HEK293T (cell line): ENCODE measurements around the gene SLFN11.
"Not testable (repeated sequence)": the region's sequence is repeated elsewhere in the genome, so short reads cannot be mapped to it uniquely, and the experiment has no call there.

Source experiments
- CTCF ChIA-PET: fragments of 350-600 bp; formaldehyde crosslinking; extraction: SDS; loops from one replicate; lab custom pipeline; 2021; ENCODE audit warnings: antibody characterized with exemption, inconsistent platforms; lab: Yijun Ruan, JAX
- POLR2A ChIA-PET: fragments of 350-600 bp; formaldehyde crosslinking; extraction: SDS; loops from one replicate; lab custom pipeline; 2020; ENCODE audit warnings: antibody characterized with exemption, inconsistent platforms; lab: Yijun Ruan, JAX
- DNase-seq: peaks from one replicate; pipeline ENCODE4 v3.0.0; 2012; ENCODE audit warnings: mixed read lengths; ENCODE audit errors: extremely low spot score
- ARNT ChIP-seq: fragments of 450-650 bp; IDR thresholded peaks from 2 replicates; pipeline ENCODE4 v1.6.1; 2017; ENCODE audit warnings: mild to moderate bottlenecking
- BHLHE40 ChIP-seq: fragments of 450-650 bp; IDR thresholded peaks from 2 replicates; pipeline ENCODE4 v1.6.1; 2016; ENCODE audit warnings: mild to moderate bottlenecking, moderate library complexity, borderline replicate concordance
- CTBP1 ChIP-seq: fragments of 450-650 bp; IDR thresholded peaks from 2 replicates; pipeline ENCODE4 v1.6.1; 2016; ENCODE audit warnings: borderline replicate concordance
- ELF4 ChIP-seq: fragments of 450-650 bp; IDR thresholded peaks from 2 replicates; pipeline ENCODE4 v1.6.1; 2017; ENCODE audit warnings: antibody characterized with exemption
- FOXA1 ChIP-seq: fragments of 450-650 bp; IDR thresholded peaks from 2 replicates; pipeline ENCODE4 v1.6.1; 2016; ENCODE audit warnings: mild to moderate bottlenecking
- FOXK2 ChIP-seq: fragments of 450-650 bp; IDR thresholded peaks from 2 replicates; pipeline ENCODE4 v1.6.1; 2016; ENCODE audit warnings: mild to moderate bottlenecking
- FOXM1 ChIP-seq: fragments of 450-650 bp; IDR thresholded peaks from 2 replicates; pipeline ENCODE4 v1.6.1; 2017; ENCODE audit warnings: mild to moderate bottlenecking, borderline replicate concordance
- HDGF ChIP-seq: fragments of 450-650 bp; IDR thresholded peaks from 2 replicates; pipeline ENCODE4 v1.6.1; 2017; ENCODE audit warnings: antibody characterized with exemption, borderline replicate concordance
- L3MBTL2 ChIP-seq: fragments of 450-650 bp; conservative IDR thresholded peaks from 2 replicates; pipeline ENCODE4 v1.6.1; 2016; ENCODE audit warnings: mild to moderate bottlenecking
- LEF1 ChIP-seq: fragments of 450-650 bp; IDR thresholded peaks from 2 replicates; pipeline ENCODE4 v1.6.1; 2017; ENCODE audit warnings: mild to moderate bottlenecking, borderline replicate concordance
- NFRKB ChIP-seq: fragments of 450-650 bp; IDR thresholded peaks from 2 replicates; pipeline ENCODE4 v1.6.1; 2016; ENCODE audit warnings: mild to moderate bottlenecking, moderate library complexity
- SP1 ChIP-seq: fragments of 450-650 bp; IDR thresholded peaks from 2 replicates; pipeline ENCODE4 v1.6.1; 2017
- SUZ12 ChIP-seq: fragments of 450-650 bp; IDR thresholded peaks from 2 replicates; pipeline ENCODE4 v1.6.1; 2016; ENCODE audit warnings: mild to moderate bottlenecking
- TARDBP ChIP-seq: fragments of 450-650 bp; IDR thresholded peaks from 2 replicates; pipeline ENCODE4 v1.6.1; 2016
- ZNF384 ChIP-seq: fragments of 450-650 bp; IDR thresholded peaks from 2 replicates; pipeline ENCODE4 v1.6.1; 2016
- TF ChIP-seq, protein P1 (sequence below): fragments of 450-650 bp; IDR thresholded peaks from 2 replicates; pipeline ENCODE4 v1.6.1; 2016

SLFN11 gene

DNA sequence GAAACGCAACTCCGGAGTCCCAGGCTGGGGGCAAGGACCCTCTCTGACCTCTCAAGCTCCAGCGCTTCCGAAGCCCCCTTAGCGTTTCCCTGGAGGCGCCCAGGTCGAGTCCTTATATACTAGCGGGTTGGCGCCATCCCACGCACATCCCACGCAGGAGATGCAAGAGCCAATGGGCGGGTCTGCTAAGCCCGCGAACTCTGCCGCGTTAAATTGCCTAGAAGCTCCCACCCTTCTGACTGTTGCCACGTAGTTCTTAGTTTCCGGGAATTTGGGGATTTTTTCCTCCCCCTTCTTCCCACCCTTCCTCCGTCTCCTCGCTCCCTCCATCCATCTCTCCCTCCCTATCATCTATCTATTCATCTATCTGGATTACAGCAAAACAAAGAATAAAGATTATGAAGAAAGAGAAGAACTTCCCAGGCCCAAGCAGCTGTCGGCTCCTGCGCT, at the start of gene SLFN11:
TSS of gene SLFN11 (minus strand) at position 88 of the 450 bp plus-strand sequence. CDS start 9,814 bp downstream, outside the sequence.
- TF ChIP-seq, protein P1, sequence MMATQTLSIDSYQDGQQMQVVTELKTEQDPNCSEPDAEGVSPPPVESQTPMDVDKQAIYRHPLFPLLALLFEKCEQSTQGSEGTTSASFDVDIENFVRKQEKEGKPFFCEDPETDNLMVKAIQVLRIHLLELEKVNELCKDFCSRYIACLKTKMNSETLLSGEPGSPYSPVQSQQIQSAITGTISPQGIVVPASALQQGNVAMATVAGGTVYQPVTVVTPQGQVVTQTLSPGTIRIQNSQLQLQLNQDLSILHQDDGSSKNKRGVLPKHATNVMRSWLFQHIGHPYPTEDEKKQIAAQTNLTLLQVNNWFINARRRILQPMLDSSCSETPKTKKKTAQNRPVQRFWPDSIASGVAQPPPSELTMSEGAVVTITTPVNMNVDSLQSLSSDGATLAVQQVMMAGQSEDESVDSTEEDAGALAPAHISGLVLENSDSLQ: no peak
- TF ChIP-seq FOXM1 (no peak), BHLHE40 (no peak), NFRKB (no peak), CTBP1 (no peak), FOXK2 (no peak)
- ChIA-PET POLR2A (interaction anchor here (0.5 to 2.7 kb wide), 40 partner anchors 8 to 1162 kb away, joined by 3 to 20 read pairs (median 4); partner anchors contain the start of genes AP2B1, LIG3, NLE1 and PEX12), CTCF (no interaction called here)
- DNase-seq: no peak

DNA sequence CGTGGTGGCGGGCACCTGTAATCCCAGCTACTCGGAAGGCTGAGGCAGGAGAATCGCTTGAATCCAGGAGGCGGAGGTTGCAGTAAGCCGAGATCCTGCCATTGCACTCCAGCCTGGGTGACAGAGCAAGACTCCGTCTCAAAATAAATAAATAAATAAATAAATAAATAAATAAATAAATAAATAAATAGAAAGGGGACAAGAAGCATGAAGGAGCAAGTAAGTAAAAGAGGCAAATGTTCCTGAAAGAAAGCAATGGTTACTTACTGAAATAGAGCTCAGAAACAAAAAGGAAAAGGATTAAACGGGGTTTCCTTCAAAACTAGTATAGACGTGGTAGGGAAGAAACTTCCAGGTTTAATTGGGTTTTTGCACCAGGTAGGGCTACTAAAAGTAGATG, 47.6 kb upstream of the SLFN11 start:
- CTCF ChIA-PET, POLR2A ChIA-PET, DNase-seq: not testable (repeated sequence)

- ChIA-PET POLR2A (no interaction called here), CTCF (no interaction called here)
- TF ChIP-seq SUZ12 (no peak), FOXA1 (no peak), CTBP1 (no peak), ZNF384 (no peak), HDGF (no peak), FOXM1 (no peak), SP1 (no peak), ARNT (no peak), TARDBP (no peak), L3MBTL2 (no peak), FOXK2 (no peak), NFRKB (no peak)
- TF ChIP-seq, protein P1: no peak
- no peak for DNase-seq
Measured at GRCh38 chr17:35416659-35417058, 43.2 kb upstream of the SLFN11 start.

DNA sequence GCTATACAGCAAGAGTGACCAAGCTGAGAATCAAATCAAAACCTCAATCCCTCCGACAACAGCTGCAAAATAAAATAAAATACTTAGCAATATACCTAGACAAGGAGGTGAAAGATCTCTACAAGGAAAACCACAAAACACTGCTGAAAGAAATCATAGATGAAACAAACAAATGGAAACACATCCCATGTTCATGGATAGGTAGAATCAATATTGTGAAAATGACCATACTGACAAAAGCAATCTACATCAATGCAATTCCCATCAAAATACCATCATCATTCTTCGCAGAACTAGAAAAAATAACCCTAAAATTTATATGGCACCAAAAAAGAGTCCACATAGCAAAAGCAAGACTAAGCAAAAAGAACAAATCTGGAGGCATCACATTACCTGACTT, 41.3 kb upstream of the SLFN11 start:
- POLR2A ChIA-PET, CTCF ChIA-PET, DNase-seq: not testable (repeated sequence)

DNA sequence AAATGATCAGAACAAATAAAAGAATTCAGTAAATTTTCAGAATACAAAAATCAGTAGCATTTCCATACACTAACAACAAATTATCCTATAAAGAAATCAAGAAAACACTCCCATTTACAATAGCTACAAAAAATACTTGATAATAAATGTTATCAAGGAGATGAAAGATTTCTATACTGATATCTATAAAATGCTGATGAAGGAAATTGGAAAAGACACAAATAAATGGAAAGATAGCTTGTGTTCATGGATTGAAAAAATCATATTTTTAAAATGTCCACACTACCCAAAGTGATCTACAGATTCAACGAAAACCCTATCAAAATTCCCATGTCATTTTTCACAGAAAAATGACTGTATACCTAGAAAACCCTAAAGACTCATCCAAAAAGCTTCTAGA, 40.8 kb upstream of the SLFN11 start:
- POLR2A ChIA-PET: no interaction called here
- CTCF ChIA-PET: no interaction called here
- TF ChIP-seq ELF4 (no peak), BHLHE40 (no peak), CTBP1 (no peak), NFRKB (no peak), SP1 (no peak), FOXK2 (no peak), LEF1 (no peak), L3MBTL2 (no peak), ARNT (no peak), ZNF384 (no peak), HDGF (no peak)
- TF ChIP-seq, protein P1: no peak
- DNase-seq: no peak

DNA sequence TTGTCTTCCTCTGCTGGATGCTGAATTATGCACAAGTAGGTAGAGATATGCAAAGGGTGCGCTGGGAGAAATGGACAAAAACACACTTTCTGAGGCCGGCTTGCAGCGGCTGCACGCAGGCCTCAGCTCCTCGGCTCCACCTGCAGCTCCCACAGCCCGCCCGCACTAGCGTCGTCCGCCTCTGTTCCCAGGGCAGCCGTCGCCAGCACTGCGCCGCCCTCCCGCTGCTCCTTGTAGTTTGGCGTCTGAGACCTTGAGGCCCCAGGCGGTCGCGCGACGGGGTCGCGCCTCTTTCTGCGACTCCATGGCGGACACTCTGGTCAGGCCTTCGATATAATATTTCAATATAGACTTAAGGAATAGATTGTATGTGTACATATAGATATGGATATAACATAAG, 34.1 kb upstream of the SLFN11 start:
- ChIA-PET POLR2A (interaction anchor here (2.0 kb wide), 1 partner anchor 34 kb away, joined by 4 read pairs; the partner anchor contains the start of gene SLFN11), CTCF (no interaction called here)
- no peak for DNase-seq
- TF ChIP-seq LEF1: no peak
- no peak for TF ChIP-seq FOXA1
- no peak for TF ChIP-seq ZNF384
- TF ChIP-seq ARNT: no peak
- no peak for TF ChIP-seq NFRKB
- no peak for TF ChIP-seq L3MBTL2
- TF ChIP-seq, protein P1: no peak

- POLR2A ChIA-PET: interaction anchor here (2.0 kb wide), 1 partner anchor 33 kb away, joined by 4 read pairs; the partner anchor contains the start of gene SLFN11
- TF ChIP-seq HDGF (no peak), TARDBP (no peak), ZNF384 (no peak), FOXA1 (no peak), ELF4 (no peak), FOXM1 (no peak), CTBP1 (no peak), SUZ12 (no peak), ARNT (no peak), NFRKB (no peak), LEF1 (no peak), SP1 (no peak), FOXK2 (no peak), L3MBTL2 (no peak)
- TF ChIP-seq, protein P1: no peak
- CTCF ChIA-PET: no interaction called here
Measured at GRCh38 chr17:35406568-35406967, 33.1 kb upstream of the SLFN11 start.

More at GRCh38 chr17:35406568-35406967, 33.1 kb upstream of the SLFN11 start:
- DNase-seq: no peak
